GM19035 (cell line): ENCODE measurements around the gene CR1.
"Not testable (repeated sequence)": the region's sequence is repeated elsewhere in the genome, so short reads cannot be mapped to it uniquely, and the experiment has no call there.

Experiments
- ATAC-seq: cut with Tn5 transposase; IDR thresholded peaks from one replicate; pipeline ENCODE4 v1.9.1; 2021; ENCODE audit not compliant: unreplicated experiment

Gene CR1

GRCh38 chr1:207503950-207504349 lies 8.0 kb downstream of the CR1 start:
- no peak for ATAC-seq

DNA sequence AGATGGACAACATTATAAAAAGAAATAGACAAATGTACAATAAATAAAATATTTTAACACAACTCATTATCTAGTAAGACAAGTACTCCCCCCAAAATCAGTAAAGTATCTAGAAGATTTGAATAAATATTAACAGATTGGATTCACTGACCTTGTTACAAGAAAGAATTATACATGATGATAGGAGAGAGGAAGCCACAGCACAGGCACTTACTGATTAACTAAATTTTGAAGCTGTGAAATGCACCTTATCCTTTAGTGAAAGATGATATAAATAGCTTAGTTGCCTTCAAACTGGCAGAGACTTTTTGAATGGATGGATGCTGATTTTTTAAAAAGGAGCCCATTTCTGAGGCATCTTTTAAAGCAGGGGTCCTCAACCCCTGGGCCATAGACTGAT lies 8.5 kb downstream of the CR1 start:
- ATAC-seq, result no peak

DNA sequence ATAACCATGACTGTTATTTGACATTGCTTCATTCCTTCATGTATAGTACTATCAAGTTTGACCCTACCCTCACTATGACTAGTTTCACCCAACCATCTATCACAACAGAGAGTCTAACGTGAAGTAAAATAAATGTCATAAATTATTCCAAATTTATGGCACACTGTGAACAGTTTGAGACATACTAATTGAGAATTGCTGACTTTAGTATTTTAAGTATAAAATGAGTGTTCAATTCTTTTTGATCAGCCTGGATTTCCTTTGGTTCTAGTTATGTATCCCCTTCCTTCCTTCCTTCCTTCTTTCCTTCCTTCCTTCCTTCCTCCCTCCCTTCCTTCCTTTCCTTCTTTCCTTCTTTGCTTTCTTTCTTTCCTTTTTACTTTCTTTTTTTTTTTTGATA lies 14.5 kb downstream of the CR1 start:
- no peak for ATAC-seq

DNA sequence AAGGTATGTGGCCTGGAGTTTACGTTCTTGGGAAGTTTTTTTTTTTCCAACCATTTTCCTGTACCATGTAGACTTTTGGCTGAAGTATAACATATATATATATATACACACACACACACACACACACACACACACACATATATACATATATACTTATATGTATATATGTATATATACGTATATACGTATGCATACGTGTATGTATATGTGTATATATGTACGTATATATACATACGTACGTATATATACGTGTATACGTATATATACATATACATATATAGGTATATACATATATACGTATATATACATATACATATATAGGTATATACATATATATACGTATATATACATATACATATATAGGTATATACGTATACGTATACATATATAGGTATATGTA lies 18.9 kb downstream of the CR1 start:
- ATAC-seq, result no peak

DNA sequence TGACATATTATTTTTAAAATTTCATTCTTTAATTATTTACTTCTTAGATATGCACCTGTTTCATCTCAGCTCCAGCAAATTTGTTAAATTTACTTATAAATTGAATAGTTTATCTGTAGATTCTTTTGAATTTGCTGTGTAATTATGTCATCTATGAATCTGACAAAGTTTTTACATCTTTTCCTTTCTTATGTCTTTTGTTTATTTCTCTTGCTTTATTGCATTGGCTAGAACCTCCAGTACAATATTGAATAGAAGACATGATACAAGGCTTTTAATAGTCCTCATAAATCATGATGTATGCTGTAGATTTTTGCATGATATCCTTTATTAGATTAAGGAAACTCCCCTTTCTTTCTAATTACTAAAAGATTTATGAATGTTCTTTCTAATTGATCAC lies 20.8 kb downstream of the CR1 start:
- no peak for ATAC-seq

- ATAC-seq, result no peak
These were observed 22.8 kb downstream of the CR1 start for GRCh38 chr1:207518608-207519236.

DNA sequence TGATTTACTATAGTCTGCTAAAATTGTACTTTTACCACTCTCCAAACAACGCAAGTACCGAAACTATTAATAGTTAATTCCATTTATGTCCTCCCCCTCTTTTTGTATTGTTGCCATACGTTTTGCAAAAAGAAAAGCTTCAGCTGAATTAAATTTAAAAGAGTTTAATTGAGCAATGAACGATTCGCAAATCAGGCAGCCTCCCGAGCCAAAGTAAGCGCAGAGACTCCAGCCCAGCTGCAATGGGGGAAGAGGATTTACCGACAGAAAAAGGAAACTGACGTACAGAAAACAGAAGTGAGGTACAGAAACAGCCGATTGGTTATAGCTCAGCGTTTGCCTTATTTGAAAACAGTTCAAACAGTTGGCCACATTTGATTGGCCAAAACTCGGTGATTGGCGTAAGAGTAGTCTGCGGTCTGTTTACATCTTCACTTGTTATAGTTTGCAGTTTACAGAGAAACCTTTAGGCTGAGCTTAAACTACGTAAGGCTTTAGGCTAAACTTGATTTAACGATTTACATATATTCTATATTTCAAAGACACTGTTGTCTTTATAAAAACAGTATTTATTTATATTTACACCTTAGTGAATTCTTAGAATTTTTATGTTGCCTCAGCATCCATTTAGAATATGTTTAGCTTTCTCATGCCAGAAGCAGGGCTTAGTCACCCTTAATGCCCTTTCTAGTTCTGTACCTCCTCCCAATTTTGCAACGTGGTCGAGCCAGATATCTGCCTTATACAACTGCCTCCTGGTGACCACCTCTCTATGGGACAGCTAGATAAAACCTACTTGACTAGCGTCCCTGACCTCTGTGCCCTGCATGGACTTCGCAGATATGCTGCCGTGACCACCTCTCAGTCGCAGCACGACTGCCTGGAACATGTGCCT lies 23.8 kb downstream of the CR1 start:
- ATAC-seq, result no peak

DNA sequence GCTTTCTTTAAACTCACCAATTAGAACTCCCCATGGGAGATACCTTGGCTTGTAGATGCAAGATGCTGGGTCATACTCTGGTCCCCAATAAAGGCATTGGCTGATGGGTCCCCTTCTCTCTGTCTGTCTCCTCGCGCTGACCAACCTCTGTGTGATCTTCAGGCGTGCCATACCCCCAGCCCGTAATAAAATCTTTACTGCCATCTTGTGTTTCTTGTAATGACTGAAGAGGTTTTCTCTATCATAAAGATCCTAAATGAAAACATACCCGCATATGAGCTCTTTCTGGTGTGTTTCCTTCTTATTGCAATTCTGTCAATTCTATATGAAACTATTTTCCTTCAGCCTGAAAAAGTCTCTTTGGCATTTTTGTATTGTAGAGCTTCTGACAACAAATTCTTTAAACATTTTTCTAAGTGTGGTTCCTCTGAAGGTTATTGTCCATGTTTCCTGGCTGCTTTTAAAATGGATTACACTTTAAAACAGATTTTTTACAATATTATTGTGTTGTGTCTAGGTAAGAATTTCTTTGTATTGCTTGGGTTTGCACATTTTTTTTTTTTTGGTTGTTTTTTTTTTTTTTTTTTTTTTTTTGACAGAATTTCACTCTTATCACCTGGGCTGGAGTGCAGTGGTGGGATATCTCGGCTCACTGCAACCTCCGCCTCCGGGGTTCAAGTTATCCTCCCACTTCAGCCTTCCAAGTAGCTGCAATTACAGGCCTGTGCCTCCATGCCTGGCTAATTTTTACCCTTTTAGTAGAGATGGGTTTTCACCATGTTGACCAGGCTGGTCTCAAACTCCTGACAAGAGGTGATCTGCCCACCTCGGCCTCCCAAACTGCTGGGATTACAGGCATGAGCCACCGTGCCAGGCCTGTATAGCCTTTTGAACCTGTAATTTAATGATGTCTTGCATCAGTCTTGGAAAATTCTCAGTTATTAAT lies 24.7 kb downstream of the CR1 start:
- ATAC-seq, result not testable (repeated sequence)

DNA sequence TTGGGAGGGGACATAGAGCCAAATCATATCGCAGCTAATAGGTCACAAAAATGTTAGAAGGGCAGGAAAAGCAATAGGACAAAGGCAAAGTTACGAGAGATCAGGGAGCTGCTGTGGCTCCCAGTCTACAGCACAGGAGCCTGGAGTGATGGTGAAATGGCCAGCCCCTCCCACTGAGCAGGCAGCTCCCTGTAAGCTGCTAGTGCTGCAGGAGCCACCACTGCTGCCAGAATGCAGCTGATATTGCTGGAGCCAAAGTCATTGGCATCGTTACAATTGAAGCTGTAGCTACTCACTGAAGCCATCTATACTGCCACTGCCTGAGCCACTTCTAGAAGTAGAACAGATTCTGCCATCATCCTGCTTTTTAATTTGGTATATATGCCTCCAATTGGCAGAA lies 29.3 kb downstream of the CR1 start:
- ATAC-seq, result not testable (repeated sequence)

GRCh38 chr1:207528401-207528800 lies 32.4 kb downstream of the CR1 start:
- not testable (repeated sequence) for ATAC-seq

- not testable (repeated sequence) for ATAC-seq
These were observed 40.3 kb downstream of the CR1 start for GRCh38 chr1:207536263-207536662.

DNA sequence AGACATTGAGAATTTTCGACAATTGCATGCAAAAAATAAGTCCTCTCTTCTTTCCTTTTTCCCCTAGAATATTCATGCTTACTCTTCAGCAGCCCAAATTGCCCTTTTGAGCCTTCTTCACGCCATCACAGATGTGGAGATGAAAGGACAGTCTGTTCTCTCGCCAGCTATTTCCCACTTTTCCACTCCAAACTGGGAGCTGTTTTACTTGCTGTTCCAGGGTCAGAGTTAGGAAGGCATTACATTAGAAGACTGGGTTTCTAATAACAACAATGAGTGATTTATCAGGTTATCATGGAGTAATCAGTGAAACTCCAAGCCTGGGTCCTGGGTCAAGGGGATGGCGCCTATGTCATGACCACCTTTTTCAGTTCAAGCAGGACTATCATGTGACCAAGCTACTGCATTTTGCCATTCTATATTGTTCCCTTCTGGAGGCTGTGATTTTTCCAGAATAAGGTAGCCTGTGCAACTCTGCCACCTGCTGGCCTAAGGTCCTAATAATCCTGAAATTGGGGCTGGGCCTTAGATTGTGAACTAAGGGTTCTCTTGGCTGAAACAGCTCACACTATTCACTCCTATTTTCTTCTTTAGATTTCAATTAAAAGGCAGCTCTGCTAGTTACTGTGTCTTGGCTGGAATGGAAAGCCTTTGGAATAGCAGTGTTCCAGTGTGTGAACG lies 50.9 kb downstream of the CR1 start:
- not testable (repeated sequence) for ATAC-seq

GRCh38 chr1:207554823-207555222 lies 58.9 kb downstream of the CR1 start:
- ATAC-seq, result not testable (repeated sequence)

DNA sequence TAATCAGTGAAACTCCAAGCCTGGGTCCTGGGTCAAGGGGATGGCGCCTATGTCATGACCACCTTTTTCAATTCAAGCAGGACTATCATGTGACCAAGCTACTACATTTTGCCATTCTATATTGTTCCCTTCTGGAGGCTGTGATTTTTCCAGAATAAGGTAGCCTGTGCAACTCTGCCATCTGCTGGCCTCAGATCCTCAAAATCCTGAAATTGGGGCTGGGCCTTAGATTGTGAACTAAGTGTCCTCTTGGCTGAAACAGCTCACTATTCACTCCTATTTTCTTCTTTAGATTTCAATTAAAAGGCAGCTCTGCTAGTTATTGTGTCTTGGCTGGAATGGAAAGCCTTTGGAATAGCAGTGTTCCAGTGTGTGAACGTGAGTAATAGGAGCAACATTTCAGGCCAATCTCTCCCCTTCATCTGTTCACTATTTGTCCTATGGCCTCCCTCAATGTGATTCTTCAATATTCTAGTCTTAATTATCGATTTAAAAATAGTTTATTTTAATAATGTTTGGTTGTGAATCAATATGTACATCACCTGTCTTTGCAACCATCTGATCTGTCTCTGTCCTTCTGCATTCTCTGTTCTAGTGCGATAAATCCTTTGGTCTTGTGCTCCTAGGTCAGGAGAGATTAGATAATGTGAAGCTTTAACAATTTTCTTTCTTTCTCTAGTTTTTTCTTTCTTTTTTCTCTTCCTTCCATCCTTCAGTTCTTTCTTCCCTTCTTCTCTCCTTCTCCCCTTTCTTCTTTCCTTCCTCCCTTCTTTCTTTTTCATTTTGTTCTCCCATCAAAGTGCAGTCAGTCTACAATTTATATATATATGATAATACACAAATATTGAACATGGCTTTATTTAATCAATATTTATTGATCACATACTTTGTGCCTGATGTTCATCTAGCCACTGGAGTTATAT lies 69.8 kb downstream of the CR1 start:
- no peak for ATAC-seq

- ATAC-seq, result not testable (repeated sequence)
These were observed 76.0 kb downstream of the CR1 start for GRCh38 chr1:207571926-207572325.

DNA sequence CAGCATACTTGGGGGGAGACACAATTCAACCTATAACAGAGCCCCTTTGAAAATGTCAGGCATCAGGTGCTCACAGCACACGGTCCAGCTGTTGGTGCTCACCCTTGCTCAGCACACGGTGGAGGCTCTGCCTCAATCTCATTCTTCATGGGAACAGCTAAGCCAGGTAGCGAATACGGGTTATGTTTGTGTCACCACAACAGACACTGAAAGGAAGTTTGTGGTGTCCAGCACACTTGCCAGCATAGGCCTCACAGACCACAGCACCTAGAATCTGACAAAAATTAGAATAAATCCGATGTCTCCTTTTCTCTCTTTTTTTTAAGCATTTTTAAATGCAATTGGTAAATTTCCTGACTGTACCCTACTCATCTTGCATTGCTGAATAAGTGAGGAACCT lies 77.1 kb downstream of the CR1 start:
- ATAC-seq, result not testable (repeated sequence)

GRCh38 chr1:207575381-207575780 lies 79.4 kb downstream of the CR1 start:
- ATAC-seq, result not testable (repeated sequence)

- ATAC-seq, result peak; percentile 33
These were observed 83.0 kb downstream of the CR1 start for GRCh38 chr1:207578796-207579435.

GRCh38 chr1:207579436-207579799 lies 83.5 kb downstream of the CR1 start:
- ATAC-seq, result peak; percentile 94
